Measurements from ENCODE around the gene BRINP3. TPM values are rescaled to one million over a fixed set of nuclear protein-coding genes. Genes with fewer than 3 reads are reported as not detected.

Gene BRINP3
- total RNA-seq, 1 experiment from 2014 or later = not detected

DNA sequence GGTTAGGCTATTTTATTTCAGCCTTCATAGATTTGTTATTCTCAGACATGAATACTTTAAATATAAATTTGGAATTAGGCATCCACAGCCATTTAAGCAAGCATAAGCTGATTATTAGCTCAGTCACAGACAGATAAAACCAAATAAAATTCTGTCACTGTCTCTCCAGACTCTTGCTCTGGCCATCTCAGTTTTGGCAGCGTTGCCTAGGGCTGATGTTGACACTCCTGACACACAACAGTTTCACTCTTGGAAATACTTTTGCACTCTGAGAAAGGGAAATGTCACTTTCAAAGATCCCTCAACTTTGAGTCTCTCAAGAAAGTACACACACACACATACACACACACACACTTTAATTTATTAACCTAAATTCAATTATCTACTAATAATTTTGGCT is 372.7 kb downstream of the BRINP3 start:
- Histone ChIP-seq H3K23ac (ENCODE audit: insufficient read length, low read depth, low read length) (no peak overlapping the region), H3K27me3 (ENCODE audit: insufficient read depth, low read length) (no peaks in the 10 kb centered on the region), H2BK20ac (ENCODE audit: low read depth, low read length, poor library complexity, severe bottlenecking) (no peak overlapping the region), H4K91ac (ENCODE audit: insufficient read length, low read depth, low read length) (no peak overlapping the region), H2BK15ac (ENCODE audit: low read depth, low read length) (no peak overlapping the region), H3K4me1 (ENCODE audit: insufficient read depth, low read length) (no peaks in the 10 kb centered on the region), H3K14ac (ENCODE audit: insufficient read depth, low read length) (no peak overlapping the region), H3K27ac (ENCODE audit: insufficient read length, low read depth, low read length) (no peak overlapping the region), H3K56ac (ENCODE audit: insufficient read length, low read depth, low read length) (no peak overlapping the region), H3T11ph (ENCODE audit: low read length) (no peak overlapping the region), H4K5ac (ENCODE audit: insufficient read length, low read depth, low read length) (no peak overlapping the region), H4K20me1 (ENCODE audit: control insufficient read depth, insufficient read depth, insufficient read length) (no peaks in the 10 kb centered on the region), H3K79me1 (ENCODE audit: insufficient read depth, low read depth, low read length, poor library complexity, severe bottlenecking) (no peaks in the 10 kb centered on the region), H3K4ac (ENCODE audit: low read depth, low read length) (no peak overlapping the region), H2BK120ac (ENCODE audit: low read depth, low read length, poor library complexity, severe bottlenecking) (no peak overlapping the region), H3K9me3 (ENCODE audit: control insufficient read depth, low read depth, low read length) (no peaks in the 10 kb centered on the region), H3K18ac (ENCODE audit: insufficient read length, low read depth, low read length) (no peak overlapping the region), H3K4me2 (ENCODE audit: insufficient read depth, insufficient read length, low read length) (no peak overlapping the region), H2AFZ (ENCODE audit: low read length) (no peak overlapping the region), H3K23me2 (ENCODE audit: insufficient read length, low read depth, low read length, poor library complexity, severe bottlenecking) (no peaks in the 10 kb centered on the region), H2BK5ac (ENCODE audit: insufficient read length, low read length) (no peak overlapping the region), H3K9ac (ENCODE audit: extremely low read depth, insufficient read length, low read length) (no peak overlapping the region), H2BK12ac (ENCODE audit: insufficient read length, low read depth, low read length) (no peak overlapping the region), H4K8ac (replicated peaks; ENCODE audit: insufficient read length, low read depth, low read length) (no peak overlapping the region), H2AK5ac (ENCODE audit: insufficient read length, low read length) (no peak overlapping the region), H3K79me2 (ENCODE audit: insufficient read depth, low read length) (no peaks in the 10 kb centered on the region)
- TF ChIP-seq, protein P1, sequence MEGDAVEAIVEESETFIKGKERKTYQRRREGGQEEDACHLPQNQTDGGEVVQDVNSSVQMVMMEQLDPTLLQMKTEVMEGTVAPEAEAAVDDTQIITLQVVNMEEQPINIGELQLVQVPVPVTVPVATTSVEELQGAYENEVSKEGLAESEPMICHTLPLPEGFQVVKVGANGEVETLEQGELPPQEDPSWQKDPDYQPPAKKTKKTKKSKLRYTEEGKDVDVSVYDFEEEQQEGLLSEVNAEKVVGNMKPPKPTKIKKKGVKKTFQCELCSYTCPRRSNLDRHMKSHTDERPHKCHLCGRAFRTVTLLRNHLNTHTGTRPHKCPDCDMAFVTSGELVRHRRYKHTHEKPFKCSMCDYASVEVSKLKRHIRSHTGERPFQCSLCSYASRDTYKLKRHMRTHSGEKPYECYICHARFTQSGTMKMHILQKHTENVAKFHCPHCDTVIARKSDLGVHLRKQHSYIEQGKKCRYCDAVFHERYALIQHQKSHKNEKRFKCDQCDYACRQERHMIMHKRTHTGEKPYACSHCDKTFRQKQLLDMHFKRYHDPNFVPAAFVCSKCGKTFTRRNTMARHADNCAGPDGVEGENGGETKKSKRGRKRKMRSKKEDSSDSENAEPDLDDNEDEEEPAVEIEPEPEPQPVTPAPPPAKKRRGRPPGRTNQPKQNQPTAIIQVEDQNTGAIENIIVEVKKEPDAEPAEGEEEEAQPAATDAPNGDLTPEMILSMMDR (conservative IDR thresholded peaks at IDR 0.05) = no peak
- Mint-ChIP-seq H3K9me3 (no peaks in the 10 kb centered on the region), H3K4me1 (peaks cover 2 to 3% of the 10 kb centered on the region in 2 experiments; a peak in 2 of 4 replicates), H3K27me3 (ENCODE audit: low read depth) (no peaks in the 10 kb centered on the region), H3K4me3 (no peak overlapping the region), H3K27ac (no peak overlapping the region), H3K36me3 (ENCODE audit: insufficient read depth in 1 of 3, low read depth in 3 of 3) (no peaks in the 10 kb centered on the region)
- DNase-seq = no peak
- WGBS (ENCODE audit: extremely low coverage, insufficient read length, low lambda C conversion rate) = no CpG with 5 or more reads among the region's 1 CpG
